Loucy (cell line): ENCODE measurements around the gene ATAD3C.

Experiments
- H2AFZ ChIP-seq: fragments of 200-600 bp; sonication (generic); 2 replicates; pipeline ENCODE4 v1.6.0; 2016; ENCODE audit warnings: antibody characterized with exemption, mild to moderate bottlenecking, low read length, moderate library complexity
- H3F3A ChIP-seq: fragments of 200-600 bp; 2 replicates; pipeline ENCODE4 v1.6.0; 2016; ENCODE audit warnings: antibody characterized with exemption, low read depth, mild to moderate bottlenecking
- H3K27me3 ChIP-seq: fragments of 200-600 bp; sonication (generic); 2 replicates; pipeline ENCODE4 v1.6.1; 2014; ENCODE audit warnings: low read length, mild to moderate bottlenecking; ENCODE audit not compliant: insufficient read depth, poor library complexity, severe bottlenecking
- H3K36me3 ChIP-seq: fragments of 200-600 bp; sonication (generic); 2 replicates; pipeline ENCODE4 v1.6.1; 2016; ENCODE audit warnings: low read length; ENCODE audit not compliant: insufficient read depth
- H3K4me1 ChIP-seq: fragments of 200-600 bp; sonication (generic); 2 replicates; pipeline ENCODE4 v1.5.1; 2014; ENCODE audit warnings: low read length, mild to moderate bottlenecking; ENCODE audit not compliant: insufficient read depth, poor library complexity, severe bottlenecking
- H3K4me2 ChIP-seq: fragments of 200-600 bp; sonication (generic); 2 replicates; pipeline ENCODE4 v1.6.0; 2014; ENCODE audit warnings: antibody characterized with exemption, low read length, low read depth, mild to moderate bottlenecking; ENCODE audit not compliant: poor library complexity, severe bottlenecking
- H3K4me3 ChIP-seq: fragments of 200-600 bp; sonication (generic); 2 replicates; pipeline ENCODE4 v1.5.1; 2014; ENCODE audit warnings: low read length, mild to moderate bottlenecking, mixed read lengths; ENCODE audit not compliant: poor library complexity, severe bottlenecking
- H3K79me2 ChIP-seq: fragments of 200-600 bp; sonication (generic); 2 replicates; pipeline ENCODE4 v1.6.1; 2014; ENCODE audit warnings: low read length; ENCODE audit not compliant: insufficient read depth
- H3K9ac ChIP-seq: fragments of 200-600 bp; sonication (generic); 2 replicates; pipeline ENCODE4 v1.6.0; 2014; ENCODE audit warnings: mild to moderate bottlenecking, low read depth, low read length, moderate library complexity; ENCODE audit not compliant: poor library complexity, severe bottlenecking
- H3K9me2 ChIP-seq: fragments of 200-600 bp; sonication (generic); replicated peaks from 2 replicates; pipeline ENCODE4 v1.6.1; 2016; ENCODE audit warnings: low read depth, low read length, mixed read lengths
- H3K9me3 ChIP-seq: fragments of 200-600 bp; sonication (generic); 2 replicates; pipeline ENCODE4 v1.6.1; 2014; ENCODE audit warnings: mild to moderate bottlenecking, antibody characterized with exemption, low read length, low read depth; ENCODE audit not compliant: insufficient read depth
- H4K20me1 ChIP-seq: fragments of 200-600 bp; sonication (generic); 2 replicates; pipeline ENCODE4 v1.6.0; 2014; ENCODE audit warnings: antibody characterized with exemption, low read length, mild to moderate bottlenecking; ENCODE audit not compliant: insufficient read depth, poor library complexity, severe bottlenecking
- CTCF ChIP-seq: fragments of 200-600 bp; sonication (generic); conservative IDR thresholded peaks from 2 replicates; pipeline ENCODE4 v1.5.1; 2014; ENCODE audit warnings: mild to moderate bottlenecking, antibody characterized with exemption, low read length
- EZH2phosphoT487 ChIP-seq: fragments of 200-600 bp; IDR thresholded peaks from 2 replicates; pipeline ENCODE4 v1.6.1; 2018; ENCODE audit warnings: antibody characterized with exemption, mild to moderate bottlenecking, moderate library complexity, borderline replicate concordance

The ATAD3C gene

GRCh38 chr1:1419363-1419812, 30.1 kb upstream of the ATAD3C start:
- H3K9ac ChIP-seq = no peak overlapping the region
- TF ChIP-seq EZH2phosphoT487 (no peak), CTCF (no peak)
- no peak overlapping the region for H3K4me2 ChIP-seq
- no peaks in the 10 kb centered on the region for H4K20me1 ChIP-seq
- peaks cover 11% of the 10 kb centered on the region for H3K4me1 ChIP-seq
- no peaks in the 10 kb centered on the region for H3K9me3 ChIP-seq
- no peak overlapping the region for H2AFZ ChIP-seq
- no peak overlapping the region for H3K4me3 ChIP-seq
- H3K27me3 ChIP-seq = no peaks in the 10 kb centered on the region
- H3K79me2 ChIP-seq = no peaks in the 10 kb centered on the region
- H3F3A ChIP-seq = no peaks in the 10 kb centered on the region
- no peaks in the 10 kb centered on the region for H3K9me2 ChIP-seq
- H3K36me3 ChIP-seq = no peaks in the 10 kb centered on the region

DNA sequence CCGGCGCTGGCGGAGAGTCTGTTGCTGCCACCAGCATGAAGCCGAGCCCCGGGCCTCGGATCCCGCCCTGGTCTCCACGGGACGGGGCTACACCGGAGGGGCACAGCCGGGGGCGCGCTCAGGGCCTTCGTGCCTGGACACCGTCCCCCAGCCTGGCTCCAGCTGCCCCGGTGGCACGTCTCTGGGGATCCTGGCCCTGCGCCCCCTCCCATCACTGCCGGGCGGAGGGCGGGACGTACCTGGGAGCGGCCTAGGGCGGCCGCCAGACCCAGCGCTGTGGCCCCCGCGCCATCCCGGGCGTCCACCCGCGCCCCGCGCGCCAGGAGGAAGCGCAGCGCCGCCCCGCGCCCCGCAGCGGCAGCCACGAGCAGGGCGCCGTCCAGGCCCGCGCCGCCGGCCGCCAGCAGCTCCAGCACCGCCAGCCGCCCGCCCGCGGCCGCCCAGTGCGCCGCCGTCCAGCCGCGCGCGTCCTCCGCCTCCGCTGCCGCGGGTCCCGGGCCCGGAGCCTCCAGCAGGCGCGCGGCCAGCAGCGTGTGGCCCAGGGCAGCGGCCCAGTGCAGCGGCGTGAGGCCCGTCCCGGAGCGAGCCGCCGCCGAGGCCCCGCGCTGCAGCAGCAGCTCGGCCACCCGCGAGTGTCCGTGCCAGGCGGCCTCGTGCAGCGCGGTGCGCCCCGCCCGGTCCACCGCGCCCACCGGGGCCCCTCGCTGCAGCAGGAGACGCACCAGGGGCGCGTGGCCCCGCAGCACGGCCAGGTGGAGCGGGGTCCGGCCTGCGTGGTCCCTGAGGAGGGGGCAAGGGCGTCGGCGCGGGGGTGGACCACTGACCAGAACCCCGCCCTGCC, 29.5 kb upstream of the ATAD3C start:
- no peaks in the 10 kb centered on the region for H3F3A ChIP-seq
- H4K20me1 ChIP-seq = no peaks in the 10 kb centered on the region
- no peaks in the 10 kb centered on the region for H3K27me3 ChIP-seq
- H3K79me2 ChIP-seq = no peaks in the 10 kb centered on the region
- no peak overlapping the region for H3K9ac ChIP-seq
- no peaks in the 10 kb centered on the region for H3K36me3 ChIP-seq
- no peaks in the 10 kb centered on the region for H3K9me2 ChIP-seq
- H3K9me3 ChIP-seq = no peaks in the 10 kb centered on the region
- H3K4me1 ChIP-seq = peaks cover 11% of the 10 kb centered on the region
- no peak overlapping the region for H3K4me2 ChIP-seq
- H2AFZ ChIP-seq = no peak overlapping the region
- no peak overlapping the region for H3K4me3 ChIP-seq
- TF ChIP-seq CTCF (no peak), EZH2phosphoT487 (no peak)

GRCh38 chr1:1420654-1421141, 28.8 kb upstream of the ATAD3C start:
- no peaks in the 10 kb centered on the region for H3K9me2 ChIP-seq
- no peaks in the 10 kb centered on the region for H3K36me3 ChIP-seq
- H3K4me1 ChIP-seq = peaks cover 11% of the 10 kb centered on the region
- no peaks in the 10 kb centered on the region for H3F3A ChIP-seq
- no peak overlapping the region for H3K4me3 ChIP-seq
- no peaks in the 10 kb centered on the region for H3K79me2 ChIP-seq
- no peak for TF ChIP-seq CTCF
- no peak for TF ChIP-seq EZH2phosphoT487
- H3K9ac ChIP-seq = peak overlapping the region; percentile 52
- no peaks in the 10 kb centered on the region for H3K9me3 ChIP-seq
- H3K4me2 ChIP-seq = no peak overlapping the region
- no peaks in the 10 kb centered on the region for H3K27me3 ChIP-seq
- no peaks in the 10 kb centered on the region for H4K20me1 ChIP-seq
- H2AFZ ChIP-seq = no peak overlapping the region
